H7 (cell line): ENCODE measurements around the gene DNAL4. TPM values are rescaled to one million over a fixed set of nuclear protein-coding genes. Genes with fewer than 3 reads are reported as not detected.

Experiments
- total RNA-seq: library from RNA; depleted of rRNA; stranded (reverse); fragments of >200 nt; shearing (Covaris generic); gene quantifications from 2 replicates; pipeline ENCODE4 v1.2.3, GENCODE V29; 2014; rRNA removed

The DNAL4 gene
- total RNA-seq, 1 experiment from 2014 or later: 26.8 TPM

Other genes with a start within 250 kb of the DNAL4 start
- 9.8 and 20.4 TPM in 2 replicates for gene DMC1, start 224.0 kb downstream of the DNAL4 start, total RNA-seq
- 1.2 and 3.8 TPM in 2 replicates for gene FAM227A, start 137.8 kb downstream of the DNAL4 start, total RNA-seq
- 13.3 and 21.1 TPM in 2 replicates for gene CBY1, start 137.5 kb downstream of the DNAL4 start, total RNA-seq
- gene TOMM22, start 112.2 kb downstream of the DNAL4 start, total RNA-seq: 70.8 and 79.3 TPM in 2 replicates
- 33.8 and 34.2 TPM in 2 replicates for gene JOSD1, start 93.2 kb downstream of the DNAL4 start, total RNA-seq
- 71.4 and 92.1 TPM in 2 replicates for gene GTPBP1, start 88.2 kb downstream of the DNAL4 start, total RNA-seq
- gene SUN2, start 38.1 kb downstream of the DNAL4 start, total RNA-seq: 31.8 and 33.4 TPM in 2 replicates
- gene NPTXR, start 49.9 kb upstream of the DNAL4 start, total RNA-seq: 3.6 and 3.7 TPM in 2 replicates
- 18.3 and 19.2 TPM in 2 replicates for gene CBX6, start 78.1 kb upstream of the DNAL4 start, total RNA-seq
- gene APOBEC3A, start 163.5 kb upstream of the DNAL4 start, total RNA-seq: not detected in 2 replicates
- 4.4 and 6.5 TPM in 2 replicates for gene APOBEC3B, start 188.2 kb upstream of the DNAL4 start, total RNA-seq
- gene APOBEC3C, start 220.1 kb upstream of the DNAL4 start, total RNA-seq: 1.5 and 2.0 TPM in 2 replicates
- 2.7 and 3.9 TPM in 2 replicates for gene APOBEC3D, start 227.0 kb upstream of the DNAL4 start, total RNA-seq
- gene APOBEC3F, start 246.7 kb upstream of the DNAL4 start, total RNA-seq: 1.1 and 3.5 TPM in 2 replicates